H1 (cell line): ENCODE data around the gene EMD. TPM values are rescaled to one million over a fixed set of nuclear protein-coding genes. Genes with fewer than 3 reads are reported as not detected.

Experiments used
- ASH2L ChIP-seq: fragments of 200-600, 300-600 bp; sonication (generic); IDR thresholded peaks from one replicate; pipeline ENCODE4 v1.7.1; 2017; ENCODE audit warnings: low read length
- BACH1 ChIP-seq: IDR thresholded peaks from 2 replicates; pipeline ENCODE4 v1.6.1; 2012; ENCODE audit warnings: low read length, improper control_type of control experiment
- CBX5 ChIP-seq: fragments of 300-800, 300-1000 bp; sonication (generic); IDR thresholded peaks from 2 replicates; pipeline ENCODE4 v1.7.1; 2016; ENCODE audit warnings: antibody characterized with exemption, low read length, low read depth
- CHD1 ChIP-seq: IDR thresholded peaks from 2 replicates; pipeline ENCODE4 v1.6.1; 2012; ENCODE audit warnings: low read depth, low read length, improper control_type of control experiment
- CREB1 ChIP-seq: IDR thresholded peaks from 2 replicates; pipeline ENCODE4 v1.6.1; 2012; ENCODE audit warnings: inconsistent platforms
- EP300 ChIP-seq, 2 experiments: IDR thresholded peaks; 1 replicate in 1 of 2; 2 replicates in 1 of 2; pipeline ENCODE4 v1.6.1; 2011 to 2012; ENCODE audit warnings: low read depth in 2 of 2, low read length in 2 of 2, mild to moderate bottlenecking in 2 of 2, borderline replicate concordance in 1 of 2, inconsistent platforms in 1 of 2, moderate library complexity in 1 of 2
- GTF2F1 ChIP-seq: IDR thresholded peaks from 2 replicates; pipeline ENCODE4 v1.6.1; 2012; ENCODE audit warnings: low read depth, low read length, improper control_type of control experiment, borderline replicate concordance
- HDAC6 ChIP-seq: IDR thresholded peaks from one replicate; pipeline ENCODE4 v1.7.1; 2012; ENCODE audit warnings: low read depth, mild to moderate bottlenecking, inconsistent platforms, low read length, moderate library complexity
- KDM1A ChIP-seq: fragments of 200-600, 300-600 bp; sonication (generic); IDR thresholded peaks from 2 replicates; pipeline ENCODE4 v1.7.1; 2016; ENCODE audit warnings: mild to moderate bottlenecking, low read length, borderline replicate concordance
- NANOG ChIP-seq: IDR thresholded peaks from 2 replicates; pipeline ENCODE4 v1.6.1; 2011; ENCODE audit warnings: low read length, low read depth, mild to moderate bottlenecking, inconsistent platforms; ENCODE audit not compliant: insufficient read depth, poor library complexity, severe bottlenecking
- POLR2AphosphoS5 ChIP-seq: IDR thresholded peaks from 2 replicates; pipeline ENCODE4 v1.6.1; 2011; ENCODE audit warnings: low read depth, low read length
- RBBP5 ChIP-seq: IDR thresholded peaks from 2 replicates; pipeline ENCODE4 v1.7.1; 2012; ENCODE audit warnings: low read depth, mild to moderate bottlenecking, inconsistent platforms, low read length, moderate library complexity, borderline replicate concordance
- RFX5 ChIP-seq: IDR thresholded peaks from 2 replicates; pipeline ENCODE4 v1.6.1; 2011; ENCODE audit warnings: low read depth, low read length, improper control_type of control experiment, borderline replicate concordance
- SIX5 ChIP-seq: IDR thresholded peaks from 2 replicates; pipeline ENCODE4 v1.6.1; 2011; ENCODE audit warnings: mild to moderate bottlenecking, low read depth, low read length
- SP4 ChIP-seq: IDR thresholded peaks from 2 replicates; pipeline ENCODE4 v1.6.1; 2012; ENCODE audit warnings: low read length, inconsistent platforms
- TBP ChIP-seq: IDR thresholded peaks from 2 replicates; pipeline ENCODE4 v1.6.1; 2011; ENCODE audit warnings: low read depth, low read length, improper control_type of control experiment
- TCF12 ChIP-seq: IDR thresholded peaks from 2 replicates; pipeline ENCODE4 v1.6.1; 2011; ENCODE audit warnings: low read depth, mild to moderate bottlenecking, low read length
- TEAD4 ChIP-seq: IDR thresholded peaks from 2 replicates; pipeline ENCODE4 v1.6.1; 2012; ENCODE audit warnings: low read depth, low read length, inconsistent platforms, mixed read lengths
- polyA plus RNA-seq, 7 experiments: library from polyadenylated mRNA; depleted of rRNA in 3 of 7; stranded (reverse) in 5 of 7; unstranded in 2 of 7; fragments of >200 nt in 5 of 7; fragments of 200-250 nt in 2 of 7; gene quantifications; 1 replicate in 5 of 7; 2 replicates in 1 of 7; 4 replicates in 1 of 7; pipeline versions ENCODE4 v1.2.1 to v1.2.3, GENCODE V29; 2011 to 2013; ENCODE audit warnings: missing spikeins in 2 of 7, mixed read lengths in 2 of 7
- total RNA-seq: library from RNA; stranded (reverse); fragmentation: NEBNext Ultra II Directional; extraction: Animal tissue kit (Norgen Biotek cat#: 25700); gene quantifications from 2 replicates; pipeline ENCODE4 v1.2.1, GENCODE V29; 2021
- TF ChIP-seq, protein P1 (sequence below): IDR thresholded peaks from 2 replicates; pipeline ENCODE4 v1.6.1; 2011; ENCODE audit warnings: low read length, improper control_type of control experiment

Gene EMD
- total and polyA plus RNA-seq, 2 of the 8 experiments (the other 6 are each of a cell fraction or from before 2014, with no cell fraction given), result 45.5 to 109 TPM

DNA sequence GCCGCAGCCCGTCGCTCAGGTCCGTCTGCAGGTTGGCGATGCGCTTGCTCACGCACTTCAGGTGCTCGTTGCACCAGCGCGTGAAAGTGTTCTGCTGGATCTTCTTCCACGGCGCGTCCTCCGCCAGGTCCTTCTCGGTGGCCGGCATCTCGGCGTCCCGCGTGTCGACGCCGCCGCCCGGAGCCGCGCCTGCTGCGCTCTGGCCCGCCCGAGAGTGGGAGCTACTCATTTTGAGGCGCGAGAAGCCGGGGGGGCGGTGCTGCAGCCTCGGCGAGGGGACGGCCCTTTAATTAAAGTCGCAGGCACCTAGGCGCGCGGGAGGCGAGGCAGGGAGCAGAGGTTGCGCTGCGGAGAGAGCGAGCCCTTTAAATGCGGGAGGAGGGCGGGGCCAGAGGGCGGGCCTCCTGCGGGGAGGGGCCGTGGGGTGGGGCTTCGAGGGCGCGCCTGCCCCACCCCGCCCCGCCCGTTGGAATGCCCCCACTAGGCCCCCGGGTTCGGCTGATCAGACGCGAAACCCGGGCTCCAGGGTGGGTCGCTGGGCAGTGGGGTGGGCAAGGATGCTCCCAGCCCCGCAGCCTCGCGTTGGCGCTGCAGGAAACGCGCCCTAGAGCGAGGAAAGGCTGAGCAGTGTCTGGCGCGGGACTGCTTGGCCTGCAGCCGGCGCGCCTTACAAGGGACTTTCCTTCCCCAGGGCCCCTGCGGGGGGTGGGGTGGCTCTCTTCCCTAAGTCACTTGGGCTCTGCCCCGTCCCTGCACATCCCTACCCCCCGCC is 7.9 kb upstream of the EMD start (continued):
- TF ChIP-seq EP300 (IDR thresholded peaks at IDR 0.05; ENCODE audit: borderline replicate concordance in 1 of 2, low read depth in 2 of 2, low read length in 2 of 2), result no peak
- TF ChIP-seq, protein P1, sequence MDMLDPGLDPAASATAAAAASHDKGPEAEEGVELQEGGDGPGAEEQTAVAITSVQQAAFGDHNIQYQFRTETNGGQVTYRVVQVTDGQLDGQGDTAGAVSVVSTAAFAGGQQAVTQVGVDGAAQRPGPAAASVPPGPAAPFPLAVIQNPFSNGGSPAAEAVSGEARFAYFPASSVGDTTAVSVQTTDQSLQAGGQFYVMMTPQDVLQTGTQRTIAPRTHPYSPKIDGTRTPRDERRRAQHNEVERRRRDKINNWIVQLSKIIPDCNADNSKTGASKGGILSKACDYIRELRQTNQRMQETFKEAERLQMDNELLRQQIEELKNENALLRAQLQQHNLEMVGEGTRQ, result no peak
- TF ChIP-seq CBX5, result no peak
- peak; percentile 57; the same call in 1 of the 2 replicates for TF ChIP-seq GTF2F1
- TF ChIP-seq CREB1, result 0 out of 2 replicates have a peak, but pooled peaks have one; percentile 40
- TF ChIP-seq SIX5, result no peak
- 0 out of 2 replicates have a peak, but pooled peaks have one; percentile 28 for TF ChIP-seq BACH1
- TF ChIP-seq POLR2AphosphoS5, result peak; percentile 88
- TF ChIP-seq TCF12, result no peak
- no peak for TF ChIP-seq RFX5
- TF ChIP-seq ASH2L, result no peak
- peak; percentile 93 for TF ChIP-seq TBP
- no peak for TF ChIP-seq TEAD4
- no peak for TF ChIP-seq CHD1
- no peak for TF ChIP-seq NANOG
- TF ChIP-seq HDAC6, result no peak
- peak; percentile 51; the same call in 1 of the 2 replicates for TF ChIP-seq SP4
- TF ChIP-seq RBBP5, result no peak
- TF ChIP-seq KDM1A, result no peak
